H1 (cell line): ENCODE data around the gene ZBTB49. TPM values are rescaled to one million over a fixed set of nuclear protein-coding genes. Genes with fewer than 3 reads are reported as not detected.

ENCODE experiments used
- HDAC2 ChIP-seq, 2 experiments: fragments of 300-600 bp in 1 of 2; sonication (generic) in 1 of 2; IDR thresholded peaks; 2 replicates each; pipeline ENCODE4 v1.6.1; 2011 to 2012; ENCODE audit warnings: low read depth in 2 of 2, low read length in 2 of 2, mild to moderate bottlenecking in 2 of 2, moderate library complexity in 2 of 2, borderline replicate concordance in 1 of 2, inconsistent platforms in 1 of 2
- HDAC6 ChIP-seq: IDR thresholded peaks from one replicate; pipeline ENCODE4 v1.7.1; 2012; ENCODE audit warnings: low read depth, mild to moderate bottlenecking, inconsistent platforms, low read length, moderate library complexity
- JUN ChIP-seq: IDR thresholded peaks from 2 replicates; pipeline ENCODE4 v1.6.1; 2011; ENCODE audit warnings: low read depth, mild to moderate bottlenecking, improper control_type of control experiment, low read length
- TBP ChIP-seq: IDR thresholded peaks from 2 replicates; pipeline ENCODE4 v1.6.1; 2011; ENCODE audit warnings: low read depth, low read length, improper control_type of control experiment
- polyA plus RNA-seq, 7 experiments: library from polyadenylated mRNA; depleted of rRNA in 3 of 7; stranded (reverse) in 5 of 7; unstranded in 2 of 7; fragments of >200 nt in 5 of 7; fragments of 200-250 nt in 2 of 7; gene quantifications; 1 replicate in 5 of 7; 2 replicates in 1 of 7; 4 replicates in 1 of 7; pipeline versions ENCODE4 v1.2.1 to v1.2.3, GENCODE V29; 2011 to 2013; ENCODE audit warnings: missing spikeins in 2 of 7, mixed read lengths in 2 of 7
- total RNA-seq: library from RNA; stranded (reverse); fragmentation: NEBNext Ultra II Directional; extraction: Animal tissue kit (Norgen Biotek cat#: 25700); gene quantifications from 2 replicates; pipeline ENCODE4 v1.2.1, GENCODE V29; 2021

Gene ZBTB49
- total and polyA plus RNA-seq, 2 of the 8 experiments (the other 6 are each of a cell fraction or from before 2014, with no cell fraction given), result 4.2 to 6.8 TPM

DNA sequence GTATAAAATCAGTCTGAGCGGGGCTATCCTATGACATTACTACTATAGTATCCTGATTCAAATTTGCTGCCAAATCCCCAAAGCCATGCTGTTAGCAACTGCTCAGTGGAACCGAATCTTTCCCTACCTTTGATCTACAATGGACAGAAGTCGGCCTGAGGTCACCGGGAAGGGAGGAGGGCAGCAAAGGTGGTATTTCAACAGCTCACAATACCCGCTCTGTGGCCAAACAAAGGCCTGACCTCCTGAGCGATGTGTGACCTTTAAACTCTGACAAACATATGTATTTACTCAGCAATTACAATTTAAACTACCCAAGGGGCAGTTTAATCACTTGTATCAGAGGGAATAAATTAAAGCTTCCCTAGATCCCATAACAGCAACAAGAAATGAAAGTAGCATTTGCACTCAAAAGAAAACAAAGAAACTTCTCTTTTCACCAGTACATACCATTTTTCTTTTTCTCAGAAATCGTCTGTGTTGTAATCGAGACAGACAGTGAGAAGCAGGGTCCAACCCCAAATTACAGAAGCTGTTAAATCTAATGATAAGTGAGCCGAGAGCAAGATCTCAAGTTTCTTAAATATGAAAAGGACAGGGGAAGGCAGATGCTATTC lies 30.5 kb upstream of the ZBTB49 start (continued):
- TF ChIP-seq HDAC2 (IDR thresholded peaks at IDR 0.05; ENCODE audit: borderline replicate concordance in 1 of 2, low read depth in 2 of 2, low read length in 2 of 2) (no peak), JUN (no peak), TBP (no peak), HDAC6 (no peak)
